ENCODE data around the gene IL19. TPM values are rescaled to one million over a fixed set of nuclear protein-coding genes. Genes with fewer than 3 reads are reported as not detected.

Gene IL19
- total and polyA plus RNA-seq, 2 experiments from 2014 or later = 0.37 TPM; not detected in 1

- Histone ChIP-seq H3K4me1 (ENCODE audit: insufficient read depth) (no peaks in the 10 kb centered on the region), H3K27me3 (no peaks in the 10 kb centered on the region), H3K27ac (no peak overlapping the region), H3K9me3 (ENCODE audit: low read depth) (no peaks in the 10 kb centered on the region), H3K36me3 (replicated peaks; ENCODE audit: insufficient read depth, low read depth) (no peaks in the 10 kb centered on the region), H3K79me2 (no peaks in the 10 kb centered on the region), H3K4me3 (no peak overlapping the region), H2AFZ (no peak overlapping the region), H3K9me2 (replicated peaks; ENCODE audit: insufficient read depth) (no peaks in the 10 kb centered on the region), H4K20me1 (ENCODE audit: insufficient read depth, poor library complexity, severe bottlenecking) (no peaks in the 10 kb centered on the region), H3K4me2 (no peak overlapping the region)
- 88% methylated on average over 8 of the region's 8 CpGs for WGBS (ENCODE audit: low lambda C conversion rate, missing lambda C conversion rate)
- no peak for DNase-seq (ENCODE audit: low spot score)
- TF ChIP-seq CTCF (IDR thresholded peaks at IDR 0.05; ENCODE audit: poor library complexity) (no peak), EZH2phosphoT487 (IDR thresholded peaks at IDR 0.05; ENCODE audit: low read depth, severe bottlenecking, unreplicated experiment) (no peak), EZH2 (IDR thresholded peaks at IDR 0.05; ENCODE audit: borderline replicate concordance) (no peak)
These were observed 26.4 kb downstream of the IL19 start for GRCh38 chr1:206796981-206797402.

GRCh38 chr1:206797534-206798383, 27.2 kb downstream of the IL19 start:
- H3K4me3 ChIP-seq = no peak overlapping the region
- no peak overlapping the region for H3K4me2 ChIP-seq
- H3K79me2 ChIP-seq = no peaks in the 10 kb centered on the region
- H3K9me2 ChIP-seq (replicated peaks; ENCODE audit: insufficient read depth) = no peaks in the 10 kb centered on the region
- H2AFZ ChIP-seq = no peak overlapping the region
- no peaks in the 10 kb centered on the region for H3K4me1 ChIP-seq (ENCODE audit: insufficient read depth)
- WGBS (ENCODE audit: low lambda C conversion rate, missing lambda C conversion rate) = 54% methylated on average over 8 of the region's 8 CpGs
- H3K27me3 ChIP-seq = no peaks in the 10 kb centered on the region
- H3K27ac ChIP-seq = peak overlapping the region; percentile 35
- no peaks in the 10 kb centered on the region for H3K36me3 ChIP-seq (replicated peaks; ENCODE audit: insufficient read depth, low read depth)
- TF ChIP-seq EZH2phosphoT487 (IDR thresholded peaks at IDR 0.05; ENCODE audit: low read depth, severe bottlenecking, unreplicated experiment) (no peak), CTCF (IDR thresholded peaks at IDR 0.05; ENCODE audit: poor library complexity) (peak; percentile 34)
- H4K20me1 ChIP-seq (ENCODE audit: insufficient read depth, poor library complexity, severe bottlenecking) = no peaks in the 10 kb centered on the region
- no peaks in the 10 kb centered on the region for H3K9me3 ChIP-seq (ENCODE audit: low read depth)
- DNase-seq (ENCODE audit: low spot score) = peak; percentile 34

GRCh38 chr1:206798384-206798996, 27.9 kb downstream of the IL19 start:
- no peak overlapping the region for H3K27ac ChIP-seq
- WGBS (ENCODE audit: low lambda C conversion rate, missing lambda C conversion rate) = 70% methylated on average over 13 of the region's 13 CpGs

More at GRCh38 chr1:206798384-206798996, 27.9 kb downstream of the IL19 start:
- no peak overlapping the region for H3K4me2 ChIP-seq
- H3K4me3 ChIP-seq = no peak overlapping the region
- no peaks in the 10 kb centered on the region for H3K27me3 ChIP-seq
- no peaks in the 10 kb centered on the region for H3K36me3 ChIP-seq (replicated peaks; ENCODE audit: insufficient read depth, low read depth)
- H3K9me3 ChIP-seq (ENCODE audit: low read depth) = no peaks in the 10 kb centered on the region
- H3K4me1 ChIP-seq (ENCODE audit: insufficient read depth) = no peaks in the 10 kb centered on the region
- no peaks in the 10 kb centered on the region for H3K79me2 ChIP-seq
- no peak overlapping the region for H2AFZ ChIP-seq
- no peaks in the 10 kb centered on the region for H3K9me2 ChIP-seq (replicated peaks; ENCODE audit: insufficient read depth)
- no peak for TF ChIP-seq EZH2 (IDR thresholded peaks at IDR 0.05; ENCODE audit: borderline replicate concordance)
- TF ChIP-seq CTCF (IDR thresholded peaks at IDR 0.05; ENCODE audit: poor library complexity) = no peak
- TF ChIP-seq EZH2phosphoT487 (IDR thresholded peaks at IDR 0.05; ENCODE audit: low read depth, severe bottlenecking, unreplicated experiment) = no peak
- DNase-seq (ENCODE audit: low spot score) = no peak
- no peaks in the 10 kb centered on the region for H4K20me1 ChIP-seq (ENCODE audit: insufficient read depth, poor library complexity, severe bottlenecking)

Measured in hepatocyte (in vitro differentiated cells).